K562 (cell line): Measurements from ENCODE around the gene YPEL3. TPM values are rescaled to one million over a fixed set of nuclear protein-coding genes. Genes with fewer than 3 reads are reported as not detected.
A peak's percentile ranks its signal among the peaks of the same experiment; 100 is the strongest.

Experiments used
- CC2D1A ChIP-seq: fragments of 450-650 bp; IDR thresholded peaks from 2 replicates; pipeline ENCODE4 v1.6.1; 2017; ENCODE audit warnings: mild to moderate bottlenecking
- CCNT2 ChIP-seq: IDR thresholded peaks from 2 replicates; pipeline ENCODE4 v1.6.1; 2011; ENCODE audit warnings: borderline replicate concordance, low read depth, mild to moderate bottlenecking, moderate library complexity, mixed read lengths, low read length; ENCODE audit not compliant: insufficient read length; ENCODE audit errors: extremely low read depth
- ILF3 ChIP-seq: fragments of 450-650 bp; IDR thresholded peaks from 2 replicates; pipeline ENCODE4 v1.6.1; 2018; ENCODE audit warnings: antibody characterized with exemption, mild to moderate bottlenecking, moderate library complexity, borderline replicate concordance
- MCM5 ChIP-seq: fragments of 450-650 bp; IDR thresholded peaks from 2 replicates; pipeline ENCODE4 v1.6.1; 2016; ENCODE audit warnings: low read depth
- MYBL2 ChIP-seq, 2 experiments: fragments of 450-650 bp in 1 of 2; sonication (generic) in 1 of 2; formaldehyde crosslinking in 1 of 2; IDR thresholded peaks; 2 replicates each; pipeline versions ENCODE4 v1.6.1 to v1.8.1; 2017 to 2022; ENCODE audit warnings: borderline replicate concordance in 1 of 2, inconsistent platforms in 1 of 2, low read depth in 1 of 2, mild to moderate bottlenecking in 1 of 2, missing genetic modification reagents in 1 of 2, moderate library complexity in 1 of 2
- SNRNP70 ChIP-seq: fragments of 200-400 bp; formaldehyde crosslinking; optimal IDR thresholded peaks from 2 replicates; pipeline ENCODE3; 2017; ENCODE audit warnings: low read depth, low read length
- TSHZ1 ChIP-seq: fragments of 250-450 bp; sonication (Bioruptor Pico); IDR thresholded peaks from 2 replicates; pipeline ENCODE4 v1.4.0; 2020; ENCODE audit warnings: mild to moderate bottlenecking, moderate library complexity
- ZFP91 ChIP-seq: sonication (generic); formaldehyde crosslinking; IDR thresholded peaks from 2 replicates; pipeline ENCODE4 v1.8.0; 2022; ENCODE audit warnings: mild to moderate bottlenecking, missing genetic modification reagents
- ZNF561 ChIP-seq: fragments of 450-650 bp; formaldehyde crosslinking; conservative IDR thresholded peaks from 2 replicates; pipeline ENCODE4 v1.4.0; 2020; ENCODE audit warnings: mild to moderate bottlenecking, moderate library complexity
- polyA plus RNA-seq, 8 experiments: library from polyadenylated mRNA; depleted of rRNA in 4 of 8; stranded (reverse) in 5 of 8; unstranded in 3 of 8; fragments of >200 nt; fragmentation: Nextera tagmentation in 2 of 8; fragmentation: Illumina TruSeq in 1 of 8; extraction: Ambion mirVana in 2 of 8; extraction: Trizol in 1 of 8; gene quantifications; 2 replicates each; pipeline versions ENCODE4 v1.2.1 to v1.2.3, GENCODE V29; 2011 to 2014; ENCODE audit warnings: inconsistent platforms in 1 of 8, missing spikeins in 1 of 8
- total RNA-seq, 7 experiments: library from RNA; depleted of rRNA in 6 of 7; stranded (reverse); fragments of >200 nt in 6 of 7; fragmentation: Illumina TruSeq in 2 of 7; extraction: Trizol in 2 of 7; gene quantifications; 2 replicates each; pipeline versions ENCODE4 v1.2.1 to v1.2.3, GENCODE V29; 2011 to 2021; ENCODE audit warnings: low replicate concordance in 1 of 7
- TF ChIP-seq, protein P1 (sequence below): fragments of 250-450 bp; sonication (Bioruptor Pico); IDR thresholded peaks from 2 replicates; pipeline ENCODE4 v1.4.0; 2020; ENCODE audit warnings: mild to moderate bottlenecking, moderate library complexity, borderline replicate concordance
- TF ChIP-seq, protein P2 (sequence below), 2 experiments: fragments of 450-650 bp; IDR thresholded peaks; 2 replicates each; pipeline ENCODE4 v1.6.1; 2018; ENCODE audit warnings: mild to moderate bottlenecking in 2 of 2, low read depth in 1 of 2; ENCODE audit not compliant: partially characterized antibody in 2 of 2
- TF ChIP-seq, protein P3 (sequence below): fragments of 250-450 bp; sonication (Bioruptor Pico); IDR thresholded peaks from 2 replicates; pipeline ENCODE4 v1.5.0; 2021

YPEL3 gene
- total and polyA plus RNA-seq, 9 of the 15 experiments (the other 6 are each of a cell fraction or from before 2014, with no cell fraction given) = 0.41 to 15.0 (median 2.9) TPM

DNA sequence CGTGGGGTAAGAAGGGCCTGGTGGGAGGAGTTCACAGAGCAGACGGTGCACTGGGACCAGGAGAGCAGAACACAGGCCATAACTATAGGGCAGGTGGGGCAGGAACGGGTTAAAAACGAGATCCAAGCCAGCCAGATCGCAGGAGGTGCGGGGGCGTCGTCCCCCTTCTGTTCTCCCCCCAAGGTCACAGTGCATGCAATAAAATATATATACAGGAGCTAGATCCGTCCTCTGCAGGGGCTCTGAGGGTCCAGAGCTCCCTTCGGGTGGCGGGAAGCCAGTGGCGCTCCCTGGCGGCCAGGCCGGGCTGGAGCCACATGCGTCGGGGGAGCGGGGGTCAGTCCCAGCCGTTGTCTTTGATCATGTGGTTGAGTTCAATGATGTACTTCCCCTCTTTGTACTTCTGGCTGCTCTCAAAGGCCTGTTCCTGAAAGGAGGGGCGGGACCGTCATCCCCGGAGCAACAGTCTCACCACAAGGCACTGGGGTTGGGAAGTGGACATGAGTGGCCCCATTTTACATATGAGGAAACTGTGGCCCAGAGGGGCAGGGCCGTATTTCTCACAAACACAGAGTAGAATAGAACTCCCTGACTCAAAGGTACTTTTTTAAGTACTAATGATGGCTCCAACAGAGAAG is 3.5 kb downstream of the YPEL3 start (continued):
- TF ChIP-seq TSHZ1 (CRISPR knock-in tag) (peak; percentile 95), ILF3 (no peak), SNRNP70 (no peak), ZNF561 (peak; percentile 80; the same call in 1 of the 2 replicates), MCM5 (no peak), CCNT2 (peak; percentile 79), CC2D1A (peak; percentile 15; the same call in 1 of the 2 replicates), MYBL2 (IDR thresholded peaks at IDR 0.05; ENCODE audit: low read depth) (peak; percentile 63), MYBL2 (CRISPR knock-in tag; IDR thresholded peaks at IDR 0.05; ENCODE audit: borderline replicate concordance) (no peak), ZFP91 (CRISPR knock-in tag) (no peak)
- TF ChIP-seq, protein P1, sequence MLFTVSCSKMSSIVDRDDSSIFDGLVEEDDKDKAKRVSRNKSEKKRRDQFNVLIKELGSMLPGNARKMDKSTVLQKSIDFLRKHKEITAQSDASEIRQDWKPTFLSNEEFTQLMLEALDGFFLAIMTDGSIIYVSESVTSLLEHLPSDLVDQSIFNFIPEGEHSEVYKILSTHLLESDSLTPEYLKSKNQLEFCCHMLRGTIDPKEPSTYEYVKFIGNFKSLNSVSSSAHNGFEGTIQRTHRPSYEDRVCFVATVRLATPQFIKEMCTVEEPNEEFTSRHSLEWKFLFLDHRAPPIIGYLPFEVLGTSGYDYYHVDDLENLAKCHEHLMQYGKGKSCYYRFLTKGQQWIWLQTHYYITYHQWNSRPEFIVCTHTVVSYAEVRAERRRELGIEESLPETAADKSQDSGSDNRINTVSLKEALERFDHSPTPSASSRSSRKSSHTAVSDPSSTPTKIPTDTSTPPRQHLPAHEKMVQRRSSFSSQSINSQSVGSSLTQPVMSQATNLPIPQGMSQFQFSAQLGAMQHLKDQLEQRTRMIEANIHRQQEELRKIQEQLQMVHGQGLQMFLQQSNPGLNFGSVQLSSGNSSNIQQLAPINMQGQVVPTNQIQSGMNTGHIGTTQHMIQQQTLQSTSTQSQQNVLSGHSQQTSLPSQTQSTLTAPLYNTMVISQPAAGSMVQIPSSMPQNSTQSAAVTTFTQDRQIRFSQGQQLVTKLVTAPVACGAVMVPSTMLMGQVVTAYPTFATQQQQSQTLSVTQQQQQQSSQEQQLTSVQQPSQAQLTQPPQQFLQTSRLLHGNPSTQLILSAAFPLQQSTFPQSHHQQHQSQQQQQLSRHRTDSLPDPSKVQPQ (CRISPR knock-in tag) = 0 out of 2 replicates have a peak, but pooled peaks have one; percentile 77
- TF ChIP-seq, protein P2, sequence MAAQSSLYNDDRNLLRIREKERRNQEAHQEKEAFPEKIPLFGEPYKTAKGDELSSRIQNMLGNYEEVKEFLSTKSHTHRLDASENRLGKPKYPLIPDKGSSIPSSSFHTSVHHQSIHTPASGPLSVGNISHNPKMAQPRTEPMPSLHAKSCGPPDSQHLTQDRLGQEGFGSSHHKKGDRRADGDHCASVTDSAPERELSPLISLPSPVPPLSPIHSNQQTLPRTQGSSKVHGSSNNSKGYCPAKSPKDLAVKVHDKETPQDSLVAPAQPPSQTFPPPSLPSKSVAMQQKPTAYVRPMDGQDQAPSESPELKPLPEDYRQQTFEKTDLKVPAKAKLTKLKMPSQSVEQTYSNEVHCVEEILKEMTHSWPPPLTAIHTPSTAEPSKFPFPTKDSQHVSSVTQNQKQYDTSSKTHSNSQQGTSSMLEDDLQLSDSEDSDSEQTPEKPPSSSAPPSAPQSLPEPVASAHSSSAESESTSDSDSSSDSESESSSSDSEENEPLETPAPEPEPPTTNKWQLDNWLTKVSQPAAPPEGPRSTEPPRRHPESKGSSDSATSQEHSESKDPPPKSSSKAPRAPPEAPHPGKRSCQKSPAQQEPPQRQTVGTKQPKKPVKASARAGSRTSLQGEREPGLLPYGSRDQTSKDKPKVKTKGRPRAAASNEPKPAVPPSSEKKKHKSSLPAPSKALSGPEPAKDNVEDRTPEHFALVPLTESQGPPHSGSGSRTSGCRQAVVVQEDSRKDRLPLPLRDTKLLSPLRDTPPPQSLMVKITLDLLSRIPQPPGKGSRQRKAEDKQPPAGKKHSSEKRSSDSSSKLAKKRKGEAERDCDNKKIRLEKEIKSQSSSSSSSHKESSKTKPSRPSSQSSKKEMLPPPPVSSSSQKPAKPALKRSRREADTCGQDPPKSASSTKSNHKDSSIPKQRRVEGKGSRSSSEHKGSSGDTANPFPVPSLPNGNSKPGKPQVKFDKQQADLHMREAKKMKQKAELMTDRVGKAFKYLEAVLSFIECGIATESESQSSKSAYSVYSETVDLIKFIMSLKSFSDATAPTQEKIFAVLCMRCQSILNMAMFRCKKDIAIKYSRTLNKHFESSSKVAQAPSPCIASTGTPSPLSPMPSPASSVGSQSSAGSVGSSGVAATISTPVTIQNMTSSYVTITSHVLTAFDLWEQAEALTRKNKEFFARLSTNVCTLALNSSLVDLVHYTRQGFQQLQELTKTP (IDR thresholded peaks at IDR 0.05; ENCODE audit: low read depth in 1 of 2, partially characterized antibody in 2 of 2) = no peak
- TF ChIP-seq, protein P3, sequence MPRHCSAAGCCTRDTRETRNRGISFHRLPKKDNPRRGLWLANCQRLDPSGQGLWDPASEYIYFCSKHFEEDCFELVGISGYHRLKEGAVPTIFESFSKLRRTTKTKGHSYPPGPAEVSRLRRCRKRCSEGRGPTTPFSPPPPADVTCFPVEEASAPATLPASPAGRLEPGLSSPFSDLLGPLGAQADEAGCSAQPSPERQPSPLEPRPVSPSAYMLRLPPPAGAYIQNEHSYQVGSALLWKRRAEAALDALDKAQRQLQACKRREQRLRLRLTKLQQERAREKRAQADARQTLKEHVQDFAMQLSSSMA (CRISPR knock-in tag) = 0 out of 2 replicates have a peak, but pooled peaks have one; percentile 78
